ENCODE results near the gene IFITM10.

IFITM10 gene

GRCh38 chr11:1706634-1707400 is 43.6 kb downstream of the IFITM10 start:
- no peak for DNase-seq

- DNase-seq, result no peak
These were observed 45.0 kb downstream of the IFITM10 start for GRCh38 chr11:1705126-1706052.

- no peak for DNase-seq
These were observed 47.2 kb downstream of the IFITM10 start for GRCh38 chr11:1703146-1703545.

GRCh38 chr11:1702506-1702905 is 47.9 kb downstream of the IFITM10 start:
- DNase-seq, result no peak

GRCh38 chr11:1701091-1701807 is 49.1 kb downstream of the IFITM10 start:
- no peak for DNase-seq

- DNase-seq, result no peak
These were observed 50.6 kb downstream of the IFITM10 start for GRCh38 chr11:1699771-1700170.

GRCh38 chr11:1696608-1697570 is 53.5 kb downstream of the IFITM10 start, which contains the start of gene KRTAP5-6:
Gene KRTAP5-6, plus strand, starts transcription at chr11:1697195. Its CDS starts 51 bp downstream, at chr11:1697246.
- DNase-seq, result no peak

- DNase-seq, result no peak
These were observed 54.8 kb downstream of the IFITM10 start for GRCh38 chr11:1695548-1696108.

GRCh38 chr11:1694846-1695547 is 55.4 kb downstream of the IFITM10 start:
- DNase-seq, result no peak

- peak; percentile 24 for DNase-seq
These were observed 56.1 kb downstream of the IFITM10 start for GRCh38 chr11:1694064-1694845.

- DNase-seq, result peak; percentile 35
These were observed 56.9 kb downstream of the IFITM10 start for GRCh38 chr11:1693327-1694063.

- no peak for DNase-seq
These were observed 57.6 kb downstream of the IFITM10 start for GRCh38 chr11:1692708-1693326.

- no peak for DNase-seq
These were observed 58.3 kb downstream of the IFITM10 start for GRCh38 chr11:1691878-1692707.

GRCh38 chr11:1691026-1691877 is 59.1 kb downstream of the IFITM10 start:
- no peak for DNase-seq

GRCh38 chr11:1690167-1691025 is 60.0 kb downstream of the IFITM10 start:
- DNase-seq, result no peak

Measured in NCI-H1694 (cell line).